DND-41 (cell line): ENCODE data around the gene NRP1.

Source experiments
- CTCF ChIP-seq: IDR thresholded peaks from 2 replicates; pipeline ENCODE4 v1.5.1; 2012; ENCODE audit warnings: borderline replicate concordance, low read length, moderate library complexity, mild to moderate bottlenecking; ENCODE audit not compliant: poor library complexity, severe bottlenecking; ENCODE audit errors: extremely low read depth
- EZH2 ChIP-seq: IDR thresholded peaks from 3 replicates; pipeline ENCODE4 v1.6.1; 2012; ENCODE audit warnings: borderline replicate concordance, low read depth, mild to moderate bottlenecking, moderate library complexity, low read length, inconsistent platforms; ENCODE audit not compliant: severe bottlenecking

- no peak for TF ChIP-seq EZH2
- TF ChIP-seq CTCF: no peak
Measured at GRCh38 chr10:33289776-33290175, 44.7 kb downstream of the NRP1 start.
